ENCODE measurements around the gene STARD9. TPM values are rescaled to one million over a fixed set of nuclear protein-coding genes. Genes with fewer than 3 reads are reported as not detected.
"Not testable (repeated sequence)": the region's sequence is repeated elsewhere in the genome, so short reads cannot be mapped to it uniquely, and the experiment has no call there.

The STARD9 gene
- total RNA-seq, 4 donors from 2014 or later: 22.8 to 67.2 (median 25.2) TPM

GRCh38 chr15:42759093-42759492, 183.7 kb downstream of the STARD9 start:
- no peak for TF ChIP-seq POLR2A (IDR thresholded peaks at IDR 0.05)
- TF ChIP-seq, protein P1, sequence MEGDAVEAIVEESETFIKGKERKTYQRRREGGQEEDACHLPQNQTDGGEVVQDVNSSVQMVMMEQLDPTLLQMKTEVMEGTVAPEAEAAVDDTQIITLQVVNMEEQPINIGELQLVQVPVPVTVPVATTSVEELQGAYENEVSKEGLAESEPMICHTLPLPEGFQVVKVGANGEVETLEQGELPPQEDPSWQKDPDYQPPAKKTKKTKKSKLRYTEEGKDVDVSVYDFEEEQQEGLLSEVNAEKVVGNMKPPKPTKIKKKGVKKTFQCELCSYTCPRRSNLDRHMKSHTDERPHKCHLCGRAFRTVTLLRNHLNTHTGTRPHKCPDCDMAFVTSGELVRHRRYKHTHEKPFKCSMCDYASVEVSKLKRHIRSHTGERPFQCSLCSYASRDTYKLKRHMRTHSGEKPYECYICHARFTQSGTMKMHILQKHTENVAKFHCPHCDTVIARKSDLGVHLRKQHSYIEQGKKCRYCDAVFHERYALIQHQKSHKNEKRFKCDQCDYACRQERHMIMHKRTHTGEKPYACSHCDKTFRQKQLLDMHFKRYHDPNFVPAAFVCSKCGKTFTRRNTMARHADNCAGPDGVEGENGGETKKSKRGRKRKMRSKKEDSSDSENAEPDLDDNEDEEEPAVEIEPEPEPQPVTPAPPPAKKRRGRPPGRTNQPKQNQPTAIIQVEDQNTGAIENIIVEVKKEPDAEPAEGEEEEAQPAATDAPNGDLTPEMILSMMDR (IDR thresholded peaks at IDR 0.05): no peak
- Histone ChIP-seq H3K36me3 (no peaks in the 10 kb centered on the region), H3K4me3 (no peak overlapping the region), H3K9me3 (peaks cover 0 to 14% of the 10 kb centered on the region in 2 donors), H3K4me1 (no peaks in the 10 kb centered on the region), H3K27ac (no peak overlapping the region), H3K27me3 (no peaks in the 10 kb centered on the region)
- intact Hi-C loops (cut with DNase I; ENCODE audit: low total_unique reads): no loop called here
- no peak for DNase-seq

DNA sequence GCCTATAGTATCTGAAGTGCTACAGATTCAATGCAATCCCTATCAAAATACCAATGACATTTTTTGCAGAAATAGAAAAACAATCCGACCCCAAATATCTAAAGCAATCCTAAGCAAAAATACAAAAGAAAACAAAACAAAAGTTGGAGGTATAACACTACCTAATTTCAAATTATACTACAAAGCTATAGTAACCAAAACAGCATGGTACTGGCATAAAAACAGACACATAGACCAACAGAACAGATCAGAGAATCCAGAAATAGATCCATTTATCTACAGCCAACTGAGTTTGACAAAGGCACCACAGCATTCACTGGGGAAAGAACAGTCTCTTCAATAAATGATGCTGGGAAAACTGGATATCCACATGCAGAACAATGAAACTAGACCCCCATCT, 185.4 kb downstream of the STARD9 start:
- intact Hi-C loops (cut with DNase I; ENCODE audit: low total_unique reads): no loop called here
- no peaks in the 10 kb centered on the region for H3K4me1 ChIP-seq
- TF ChIP-seq, protein P1 (IDR thresholded peaks at IDR 0.05): no peak
- TF ChIP-seq POLR2A (IDR thresholded peaks at IDR 0.05): no peak
- H3K27ac ChIP-seq: no peak overlapping the region
- H3K27me3 ChIP-seq: no peaks in the 10 kb centered on the region
- H3K36me3 ChIP-seq: no peaks in the 10 kb centered on the region
- H3K4me3 ChIP-seq: no peak overlapping the region
- DNase-seq: no peak
- H3K9me3 ChIP-seq: peaks cover 0 to 14% of the 10 kb centered on the region in 2 donors

- H3K27me3 ChIP-seq; H3K4me1 ChIP-seq; H3K27ac ChIP-seq; intact Hi-C loops (cut with DNase I; ENCODE audit: low total_unique reads); H3K36me3 ChIP-seq; DNase-seq; H3K4me3 ChIP-seq: not testable (repeated sequence)
- H3K9me3 ChIP-seq: peaks cover 0 to 14% of the 10 kb centered on the region in 2 donors
These were observed 186.4 kb downstream of the STARD9 start for GRCh38 chr15:42761813-42762212.

DNA sequence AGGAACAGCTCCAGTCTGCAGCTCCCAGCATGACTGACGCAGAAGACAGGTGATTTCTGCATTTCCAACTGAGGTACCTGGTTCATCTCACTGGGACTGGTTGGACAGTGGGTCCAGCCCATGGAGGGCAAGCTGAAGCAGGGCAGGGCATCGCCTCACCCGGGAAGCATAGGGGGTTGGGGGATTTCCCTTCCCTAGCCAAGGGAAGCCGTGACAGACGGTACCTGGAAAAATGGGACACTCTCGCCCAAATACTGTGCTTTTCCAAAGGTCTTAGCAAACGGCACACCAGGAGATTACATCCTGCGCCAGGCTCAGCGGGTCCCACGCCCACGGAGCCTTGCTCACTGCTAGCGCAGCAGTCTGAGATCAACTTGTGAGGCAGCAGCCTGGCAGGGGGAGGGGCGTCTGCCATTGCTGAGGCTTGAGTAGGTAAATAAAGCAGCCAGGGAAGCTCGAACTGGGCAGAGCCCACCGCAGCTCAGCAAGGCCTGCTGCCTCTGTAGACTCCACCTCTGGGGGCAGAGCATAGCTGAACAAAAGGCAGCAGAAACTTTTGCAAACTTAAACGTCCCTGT, 188.8 kb downstream of the STARD9 start:
- DNase-seq: not testable (repeated sequence)

DNA sequence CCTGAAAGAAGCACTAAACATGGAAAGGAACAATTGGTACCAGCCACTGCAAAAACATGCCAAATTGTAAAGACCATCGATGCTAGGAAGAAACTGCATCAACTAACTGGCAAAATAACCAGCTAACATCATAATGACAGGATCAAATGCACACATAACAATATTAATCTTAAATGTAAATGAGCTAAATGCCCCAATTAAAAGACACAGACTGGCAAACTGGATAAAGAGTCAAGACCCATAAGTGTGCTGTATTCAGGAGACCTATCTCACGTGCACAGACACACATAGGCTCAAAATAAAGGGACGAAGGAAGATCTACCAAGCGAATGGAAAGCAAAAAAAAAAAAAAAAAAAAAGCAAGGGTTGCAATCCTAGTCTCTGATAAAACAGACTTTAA, 190.7 kb downstream of the STARD9 start:
- H3K36me3 ChIP-seq; H3K4me1 ChIP-seq; intact Hi-C loops (cut with DNase I; ENCODE audit: low total_unique reads); H3K27ac ChIP-seq; H3K4me3 ChIP-seq; DNase-seq; H3K9me3 ChIP-seq; H3K27me3 ChIP-seq: not testable (repeated sequence)

More for the DNA sequence above, 188.8 kb downstream of the STARD9 start:
- H3K4me3 ChIP-seq; intact Hi-C loops (cut with DNase I; ENCODE audit: low total_unique reads); H3K4me1 ChIP-seq; H3K27ac ChIP-seq; H3K36me3 ChIP-seq; H3K27me3 ChIP-seq: not testable (repeated sequence)
- peaks cover 0 to 14% of the 10 kb centered on the region in 2 donors for H3K9me3 ChIP-seq

Other genes starting within 250 kb of the STARD9 start
- 10 to 100 TPM in 2 of 4 donors, 1 to 10 TPM in 1, under 1 TPM in 1; 0.29 to 17.4 (median 9.4) TPM for gene CAPN3, start 216.1 kb upstream of the STARD9 start, total RNA-seq
- 10 to 100 TPM; 56.6 to 95.0 (median 72.0) TPM for gene ZNF106, start 84.5 kb upstream of the STARD9 start, total RNA-seq
- gene SNAP23, start 80.0 kb upstream of the STARD9 start, total RNA-seq: 100 to 1,000 TPM in 1 of 4 donors, 10 to 100 TPM in 3; 79.1 to 155 (median 84.2) TPM
- gene LRRC57, start 26.8 kb upstream of the STARD9 start, total RNA-seq: 10 to 100 TPM in 3 of 4 donors, 1 to 10 TPM in 1; 8.7 to 27.1 (median 21.9) TPM
- 10 to 100 TPM in 2 of 4 donors, 1 to 10 TPM in 2; 3.5 to 28.1 (median 14.6) TPM for gene HAUS2, start 26.8 kb upstream of the STARD9 start, total RNA-seq
- gene CDAN1, start 161.5 kb downstream of the STARD9 start, total RNA-seq: 10 to 100 TPM; 11.3 to 31.2 (median 19.5) TPM

Data from uterus (tissue), 4 donors.